ENCODE data around the gene PGLYRP2. TPM values are rescaled to one million over a fixed set of nuclear protein-coding genes. Genes with fewer than 3 reads are reported as not detected.
A peak's percentile ranks its signal among the peaks of the same experiment; 100 is the strongest.

Gene PGLYRP2
- total RNA-seq, 2 experiments from 2014 or later = not detected

- H3K36me3 Mint-ChIP-seq (ENCODE audit: low read depth) = peaks cover 59% of the 10 kb centered on the region
- peaks cover 60% of the 10 kb centered on the region for H3K36me3 ChIP-seq (ENCODE audit: insufficient read depth, low read length)
Observed at GRCh38 chr19:15452111-15453047, 26.9 kb downstream of the PGLYRP2 start.

GRCh38 chr19:15450528-15450890 is 28.8 kb downstream of the PGLYRP2 start:
- intact Hi-C loops (cut with DNase I, micrococcal nuclease) = loop anchor here (2.0 to 5.0 kb wide), 2 partner anchors 16 to 33 kb away; partner anchors contain the start of gene AKAP8L (in 1 of the 2)
- H3K4me1 ChIP-seq (ENCODE audit: insufficient read depth, low read length) = peaks cover 30% of the 10 kb centered on the region
- CTCF ChIA-PET = interaction anchor here (2.2 to 2.5 kb wide), 2 partner anchors 31 to 105 kb away, joined by 11 to 12 read pairs; partner anchors contain the start of gene AKAP8L
- H3K36me3 ChIP-seq (ENCODE audit: insufficient read depth, low read length) = peaks cover 45% of the 10 kb centered on the region
- Mint-ChIP-seq H3K27me3 (no peaks in the 10 kb centered on the region), H3K4me3 (peak overlapping the region; percentile 92), H3K36me3 (ENCODE audit: low read depth) (peaks cover 48% of the 10 kb centered on the region), H3K9me3 (no peaks in the 10 kb centered on the region), H3K4me1 (ENCODE audit: low read depth) (peaks cover 36% of the 10 kb centered on the region), H3K27ac (peak overlapping the region; percentile 81)
- no peaks in the 10 kb centered on the region for H3K9me3 ChIP-seq (ENCODE audit: control insufficient read depth in 1 of 2, insufficient read depth in 1 of 2, low read length in 2 of 2)
- TF ChIP-seq CTCF (IDR thresholded peaks at IDR 0.05) = no peak
- no peak for DNase-seq
- no peak overlapping the region for H3K4me3 ChIP-seq (ENCODE audit: low read length)
- POLR2A ChIA-PET = interaction anchor here (0.5 to 4.1 kb wide), 5 partner anchors 9 to 51 kb away, joined by 3 to 14 read pairs (median 4); partner anchors contain the start of gene AKAP8L
- no peaks in the 10 kb centered on the region for H3K27me3 ChIP-seq (ENCODE audit: control insufficient read depth in 1 of 2, insufficient read depth in 2 of 2, low read length in 2 of 2)
- ATAC-seq (ENCODE audit: poor library complexity) = no peak
- peak overlapping the region in 1 of 2 donors; percentile 79 for H3K27ac ChIP-seq (ENCODE audit: low read depth in 1 of 2, low read length in 2 of 2)

More at GRCh38 chr19:15452111-15453047, 26.9 kb downstream of the PGLYRP2 start:
- no peaks in the 10 kb centered on the region for H3K27me3 ChIP-seq (ENCODE audit: control insufficient read depth in 1 of 2, insufficient read depth in 2 of 2, low read length in 2 of 2)
- H3K4me3 Mint-ChIP-seq = no peak overlapping the region
- H3K27ac ChIP-seq (ENCODE audit: low read depth in 1 of 2, low read length in 2 of 2) = no peak overlapping the region
- no peak overlapping the region for H3K4me3 ChIP-seq (ENCODE audit: low read length)
- no peaks in the 10 kb centered on the region for H3K9me3 Mint-ChIP-seq
- DNase-seq (peak in 2 of 14 experiments; percentile 46 to 58), ATAC-seq (ENCODE audit: poor library complexity) (no peak)
- CTCF ChIA-PET = interaction anchor here (2.2 to 2.5 kb wide), 2 partner anchors 33 to 103 kb away, joined by 11 to 12 read pairs; partner anchors contain the start of gene AKAP8L
- peaks cover 40% of the 10 kb centered on the region for H3K4me1 ChIP-seq (ENCODE audit: insufficient read depth, low read length)
- H3K9me3 ChIP-seq (ENCODE audit: control insufficient read depth in 1 of 2, insufficient read depth in 1 of 2, low read length in 2 of 2) = no peaks in the 10 kb centered on the region
- peaks cover 36% of the 10 kb centered on the region for H3K4me1 Mint-ChIP-seq (ENCODE audit: low read depth)
- H3K27ac Mint-ChIP-seq = no peak overlapping the region
- POLR2A ChIA-PET = interaction anchor here (0.9 to 4.1 kb wide), 7 partner anchors 8 to 98 kb away, joined by 3 to 14 read pairs (median 5); partner anchors contain the start of genes AKAP8L and RASAL3
- H3K27me3 Mint-ChIP-seq = no peaks in the 10 kb centered on the region
- intact Hi-C loops (cut with DNase I, micrococcal nuclease) = loop anchor here in 1 of 2 experiments (5.0 kb wide), 1 partner anchor 35 kb away; the partner anchor contains the start of gene AKAP8L
- no peak for TF ChIP-seq CTCF (IDR thresholded peaks at IDR 0.05)

All from CD4-positive, alpha-beta T cell (primary cell).